MM.1S (cell line): Measurements from ENCODE around the gene FAM219B.

ENCODE experiments used
- EZH2phosphoT487 ChIP-seq: fragments of 300-600 bp; sonication (generic); IDR thresholded peaks from 2 replicates; pipeline ENCODE4 v1.6.1; 2018; ENCODE audit warnings: antibody characterized with exemption, low read length
- TF ChIP-seq, protein P1 (sequence below): fragments of 300-600 bp; sonication (generic); IDR thresholded peaks from 2 replicates; pipeline ENCODE4 v1.5.1; 2016; ENCODE audit warnings: antibody characterized with exemption, low read length, mixed read lengths

GRCh38 chr15:74856537-74856936 is 50.1 kb downstream of the FAM219B start:
- TF ChIP-seq, protein P1, sequence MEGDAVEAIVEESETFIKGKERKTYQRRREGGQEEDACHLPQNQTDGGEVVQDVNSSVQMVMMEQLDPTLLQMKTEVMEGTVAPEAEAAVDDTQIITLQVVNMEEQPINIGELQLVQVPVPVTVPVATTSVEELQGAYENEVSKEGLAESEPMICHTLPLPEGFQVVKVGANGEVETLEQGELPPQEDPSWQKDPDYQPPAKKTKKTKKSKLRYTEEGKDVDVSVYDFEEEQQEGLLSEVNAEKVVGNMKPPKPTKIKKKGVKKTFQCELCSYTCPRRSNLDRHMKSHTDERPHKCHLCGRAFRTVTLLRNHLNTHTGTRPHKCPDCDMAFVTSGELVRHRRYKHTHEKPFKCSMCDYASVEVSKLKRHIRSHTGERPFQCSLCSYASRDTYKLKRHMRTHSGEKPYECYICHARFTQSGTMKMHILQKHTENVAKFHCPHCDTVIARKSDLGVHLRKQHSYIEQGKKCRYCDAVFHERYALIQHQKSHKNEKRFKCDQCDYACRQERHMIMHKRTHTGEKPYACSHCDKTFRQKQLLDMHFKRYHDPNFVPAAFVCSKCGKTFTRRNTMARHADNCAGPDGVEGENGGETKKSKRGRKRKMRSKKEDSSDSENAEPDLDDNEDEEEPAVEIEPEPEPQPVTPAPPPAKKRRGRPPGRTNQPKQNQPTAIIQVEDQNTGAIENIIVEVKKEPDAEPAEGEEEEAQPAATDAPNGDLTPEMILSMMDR, result no peak
- no peak for TF ChIP-seq EZH2phosphoT487
